Smooth muscle cell (in vitro differentiated cells): ENCODE results near the gene PTGES2. TPM values are rescaled to one million over a fixed set of nuclear protein-coding genes. Genes with fewer than 3 reads are reported as not detected.

Source experiments
- DNase-seq: peaks from one replicate; lab custom pipeline; 2025; ENCODE audit not compliant: unreplicated experiment; lab: John Stamatoyannopoulos, UW
- H2AFZ ChIP-seq: fragments of 200-600 bp; sonication (generic); 2 replicates; pipeline ENCODE4 v1.6.0; 2016; ENCODE audit warnings: antibody characterized with exemption, low read depth, mild to moderate bottlenecking
- H3F3A ChIP-seq: fragments of 200-600 bp; sonication (generic); 2 replicates; pipeline ENCODE4 v1.6.0; 2017; ENCODE audit warnings: antibody characterized with exemption, low read depth
- H3K27ac ChIP-seq: fragments of 200-600 bp; sonication (generic); 2 replicates; pipeline ENCODE4 v1.5.1; 2016; ENCODE audit warnings: low read depth, mild to moderate bottlenecking
- H3K27me3 ChIP-seq: fragments of 200-600 bp; sonication (generic); 2 replicates; pipeline ENCODE4 v1.6.1; 2016; ENCODE audit warnings: low read depth, mild to moderate bottlenecking
- H3K36me3 ChIP-seq: fragments of 200-600 bp; sonication (generic); 2 replicates; pipeline ENCODE4 v1.5.1; 2016; ENCODE audit warnings: low read depth
- H3K4me1 ChIP-seq: fragments of 200-600 bp; sonication (generic); 2 replicates; pipeline ENCODE4 v1.5.1; 2016; ENCODE audit warnings: low read depth
- H3K4me2 ChIP-seq: fragments of 200-600 bp; sonication (generic); 2 replicates; pipeline ENCODE4 v1.6.0; 2016; ENCODE audit warnings: mild to moderate bottlenecking
- H3K4me3 ChIP-seq: fragments of 200-600 bp; sonication (generic); 2 replicates; pipeline ENCODE4 v1.5.1; 2016; ENCODE audit warnings: mild to moderate bottlenecking
- H3K79me2 ChIP-seq: fragments of 200-600 bp; sonication (generic); 2 replicates; pipeline ENCODE4 v1.6.0; 2016; ENCODE audit warnings: low read depth, mild to moderate bottlenecking
- H3K9ac ChIP-seq: fragments of 200-600 bp; sonication (generic); 2 replicates; pipeline ENCODE4 v1.6.0; 2016; ENCODE audit warnings: low read depth
- H3K9me3 ChIP-seq: fragments of 200-600 bp; sonication (generic); replicated peaks from 2 replicates; pipeline ENCODE4 v1.5.1; 2016; ENCODE audit warnings: low read depth
- H4K20me1 ChIP-seq: fragments of 200-600 bp; sonication (generic); 2 replicates; pipeline ENCODE4 v1.6.0; 2016; ENCODE audit warnings: low read depth
- CTCF ChIP-seq: fragments of 200-600 bp; sonication (generic); IDR thresholded peaks from 2 replicates; pipeline ENCODE4 v1.5.1; 2017; ENCODE audit warnings: borderline replicate concordance, mild to moderate bottlenecking, antibody characterized with exemption; ENCODE audit not compliant: insufficient read depth, poor library complexity, severe bottlenecking
- WGBS: methylation state at CpG from one replicate; pipeline ENCODE4 v1.1.7; 2016; ENCODE audit warnings: low lambda C conversion rate; 5-methylcytosine and 5-hydroxymethylcytosine counted together
- polyA plus RNA-seq: library from polyadenylated mRNA; unstranded; fragments of >200 nt; fragmentation: Nextera tagmentation; extraction: Ambion mirVana; gene quantifications from 2 replicates; pipeline ENCODE4 v1.2.1, GENCODE V29; 2016
- total RNA-seq: library from RNA; depleted of rRNA; stranded (reverse); fragments of >200 nt; gene quantifications from 2 replicates; pipeline ENCODE4 v1.2.3, GENCODE V29; 2014

Gene PTGES2
- total and polyA plus RNA-seq, 2 experiments from 2014 or later = 31.5 to 78.6 TPM

DNA sequence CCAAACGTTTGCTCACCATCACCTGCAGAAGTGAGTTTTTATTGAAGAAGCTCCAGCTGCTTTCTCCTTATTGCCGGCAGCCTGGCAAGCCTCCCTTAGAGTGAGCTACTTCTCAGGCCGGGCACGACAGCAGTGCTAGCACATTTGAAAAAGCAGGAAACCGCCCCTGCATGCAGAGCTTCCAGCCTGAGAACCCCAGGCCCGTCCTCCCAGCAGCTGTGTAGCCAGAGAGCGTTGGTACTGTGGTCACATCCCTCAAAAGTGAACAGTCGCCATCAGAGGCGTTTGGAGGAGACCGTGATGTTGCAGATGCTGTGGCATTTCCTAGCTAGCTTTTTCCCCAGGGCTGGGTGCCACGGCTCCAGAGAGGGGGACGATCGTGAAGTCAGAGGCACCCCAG, 36.0 kb downstream of the PTGES2 start:
- 72% methylated on average over 13 of the region's 13 CpGs for WGBS
- H3F3A ChIP-seq = peaks cover 27% of the 10 kb centered on the region
- no peak overlapping the region for H3K4me2 ChIP-seq
- H3K27me3 ChIP-seq = no peaks in the 10 kb centered on the region
- no peak overlapping the region for H3K27ac ChIP-seq
- peaks cover 21% of the 10 kb centered on the region for H4K20me1 ChIP-seq
- H3K4me3 ChIP-seq = no peak overlapping the region
- no peaks in the 10 kb centered on the region for H3K9me3 ChIP-seq
- no peak for TF ChIP-seq CTCF
- H3K36me3 ChIP-seq = no peaks in the 10 kb centered on the region
- no peak for DNase-seq
- no peak overlapping the region for H2AFZ ChIP-seq
- peaks cover 6% of the 10 kb centered on the region for H3K4me1 ChIP-seq
- peaks cover 47% of the 10 kb centered on the region for H3K79me2 ChIP-seq
- no peak overlapping the region for H3K9ac ChIP-seq

DNA sequence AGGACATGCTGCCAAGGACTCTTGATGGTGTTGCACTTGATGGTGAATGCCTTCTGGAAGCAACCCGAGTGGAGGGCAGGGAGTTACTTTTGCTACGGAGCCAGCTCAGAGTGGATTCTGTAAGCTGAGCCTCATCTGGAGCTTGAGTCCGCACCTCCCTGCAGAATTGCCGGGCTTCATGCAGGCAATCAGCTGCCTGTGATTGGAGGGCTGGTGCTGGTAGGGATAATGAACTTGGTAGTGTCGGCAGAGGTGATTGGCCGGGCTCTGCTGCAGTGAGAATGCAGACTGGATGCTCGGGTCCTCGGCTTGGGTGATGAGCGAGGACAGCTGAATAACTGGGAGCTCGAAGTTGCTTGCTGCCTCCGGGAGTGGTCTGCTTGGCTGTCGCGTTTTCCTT, 36.4 kb downstream of the PTGES2 start:
- Histone ChIP-seq H3F3A (peaks cover 27% of the 10 kb centered on the region), H4K20me1 (peaks cover 21% of the 10 kb centered on the region), H3K9ac (no peak overlapping the region), H3K4me1 (peaks cover 6% of the 10 kb centered on the region), H3K36me3 (no peaks in the 10 kb centered on the region), H3K79me2 (peaks cover 45% of the 10 kb centered on the region), H3K4me2 (no peak overlapping the region), H3K27me3 (no peaks in the 10 kb centered on the region), H3K4me3 (no peak overlapping the region), H3K27ac (no peak overlapping the region), H3K9me3 (no peaks in the 10 kb centered on the region), H2AFZ (no peak overlapping the region)
- TF ChIP-seq CTCF = no peak
- WGBS = 77% methylated on average over 13 of the region's 13 CpGs
- no peak for DNase-seq

DNA sequence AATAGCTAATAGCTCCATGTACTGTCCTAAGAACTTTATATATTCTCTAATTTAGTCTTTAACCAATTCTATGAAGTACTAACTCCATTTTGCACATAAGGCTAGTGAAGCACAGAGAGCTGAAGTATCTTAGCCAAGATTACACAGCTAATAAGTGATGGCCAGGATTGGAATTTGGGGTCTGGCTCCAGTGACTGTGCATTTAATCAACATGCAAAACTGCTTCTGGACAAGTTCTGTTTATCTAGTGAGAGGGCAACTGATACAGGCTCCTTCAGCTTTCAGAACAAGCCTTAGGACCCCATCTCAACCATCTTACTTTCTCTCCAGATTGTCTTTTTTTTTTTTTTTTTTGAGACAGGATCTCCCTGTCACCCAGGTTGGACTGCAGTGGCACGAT, 38.2 kb downstream of the PTGES2 start:
- 94% methylated on average over 1 of the region's 1 CpG for WGBS
- DNase-seq = no peak
- H3K27ac ChIP-seq = no peak overlapping the region

More for the DNA sequence above, 38.2 kb downstream of the PTGES2 start:
- H3K27me3 ChIP-seq = no peaks in the 10 kb centered on the region
- peaks cover 39% of the 10 kb centered on the region for H3K79me2 ChIP-seq
- H2AFZ ChIP-seq = no peak overlapping the region
- no peak for TF ChIP-seq CTCF
- H4K20me1 ChIP-seq = peaks cover 25% of the 10 kb centered on the region
- H3K4me2 ChIP-seq = no peak overlapping the region
- no peak overlapping the region for H3K9ac ChIP-seq
- H3F3A ChIP-seq = peaks cover 15% of the 10 kb centered on the region
- no peaks in the 10 kb centered on the region for H3K9me3 ChIP-seq
- H3K36me3 ChIP-seq = no peaks in the 10 kb centered on the region
- no peak overlapping the region for H3K4me3 ChIP-seq
- H3K4me1 ChIP-seq = peaks cover 6% of the 10 kb centered on the region
